Testis (tissue), 3 donors: ENCODE measurements around the gene ZNF44. TPM values are rescaled to one million over a fixed set of nuclear protein-coding genes. Genes with fewer than 3 reads are reported as not detected.

Experiments
- DNase-seq: peaks from one replicate; pipeline ENCODE4 v3.0.0-alpha.2; 2019
- H3K27ac ChIP-seq, 2 donors: fragments of 200-600 bp; sonication (generic); one replicate each; pipeline ENCODE4 v1.5.1; 2019
- H3K27me3 ChIP-seq: fragments of 200-600 bp; sonication (generic); one replicate; pipeline ENCODE4 v1.5.1; 2019
- H3K36me3 ChIP-seq: fragments of 200-600 bp; sonication (generic); one replicate; pipeline ENCODE4 v1.5.1; 2017; ENCODE audit warnings: low read depth; ENCODE audit errors: missing control alignments
- H3K4me1 ChIP-seq: fragments of 200-600 bp; sonication (generic); one replicate; pipeline ENCODE4 v1.5.1; 2019
- H3K4me3 ChIP-seq, 2 donors: fragments of 200-600 bp; sonication (generic); one replicate each; pipeline ENCODE4 v1.5.1; 2017 to 2019
- H3K9me3 ChIP-seq: fragments of 200-600 bp; sonication (generic); one replicate; pipeline ENCODE4 v1.5.1; 2017
- POLR2A ChIP-seq: fragments of 450-650 bp; IDR thresholded peaks from one replicate; pipeline ENCODE4 v1.6.1; 2017; ENCODE audit warnings: antibody characterized with exemption, mild to moderate bottlenecking, moderate library complexity
- WGBS, 2 donors: methylation state at CpG; one replicate each; pipeline ENCODE4 v1.1.5; 2018; 5-methylcytosine and 5-hydroxymethylcytosine counted together
- intact Hi-C: fragments of 100-400 bp; cut with DNase I; formaldehyde crosslinking; loops from one replicate; pipeline ENCODE4 v1.15.1; 2023; ENCODE audit warnings: low total_unique reads
- polyA plus RNA-seq: library from polyadenylated mRNA; stranded (reverse); fragments of 350-450 nt; fragmentation: Illumina TruSeq; extraction: RNeasy Lipid Tissue Mini Kit (QIAGEN cat#74804); gene quantifications from one replicate; pipeline ENCODE4 v1.2.3, GENCODE V29; 2014; ENCODE audit warnings: low read depth, low replicate concordance; ENCODE audit not compliant: insufficient read depth
- total RNA-seq, 2 donors: library from RNA; depleted of rRNA; stranded (reverse); fragments of >200 nt; gene quantifications; one replicate each; pipeline ENCODE4 v1.2.3, GENCODE V29; 2016
- TF ChIP-seq, protein P1 (sequence below), 3 experiments: fragments of 450-650 bp in 2 of 3; fragments of 200-600 bp in 1 of 3; sonication (generic) in 1 of 3; IDR thresholded peaks; one replicate each; pipeline ENCODE4 v1.5.1; 2016 to 2019; ENCODE audit warnings: antibody characterized with exemption in 3 of 3, mild to moderate bottlenecking in 2 of 3, moderate library complexity in 1 of 3

Gene ZNF44
- total and polyA plus RNA-seq, 3 donors from 2014 or later, result 18.9 to 30.2 (median 22.4) TPM

DNA sequence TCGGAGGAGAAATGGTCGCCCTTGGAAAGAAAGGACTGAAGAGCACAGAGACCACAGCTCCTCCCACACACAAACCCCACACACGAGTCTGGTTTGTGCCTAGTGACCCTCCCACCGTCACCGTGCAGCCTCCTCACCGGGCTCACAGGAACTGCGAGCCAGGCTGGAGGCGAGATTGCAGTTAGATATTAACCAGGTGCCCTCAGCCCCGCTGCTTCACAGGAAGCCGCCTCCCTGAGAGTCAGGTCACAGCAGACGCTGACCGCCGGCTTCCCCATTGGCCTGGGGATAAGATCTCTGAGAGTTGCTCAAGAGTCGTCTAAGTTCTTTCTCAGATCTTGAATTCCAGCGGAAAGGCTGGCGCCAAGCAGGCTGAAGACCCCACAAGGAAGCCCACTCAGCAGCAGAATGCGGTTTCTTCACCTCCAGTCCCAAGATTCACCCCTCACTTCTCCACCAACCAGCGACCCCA lies 870 bp downstream of the ZNF44 start:
- H3K4me3 ChIP-seq, result peak overlapping the region; percentile 94 to 97
- intact Hi-C loops, result no loop called here
- no peak for TF ChIP-seq POLR2A
- TF ChIP-seq, protein P1, sequence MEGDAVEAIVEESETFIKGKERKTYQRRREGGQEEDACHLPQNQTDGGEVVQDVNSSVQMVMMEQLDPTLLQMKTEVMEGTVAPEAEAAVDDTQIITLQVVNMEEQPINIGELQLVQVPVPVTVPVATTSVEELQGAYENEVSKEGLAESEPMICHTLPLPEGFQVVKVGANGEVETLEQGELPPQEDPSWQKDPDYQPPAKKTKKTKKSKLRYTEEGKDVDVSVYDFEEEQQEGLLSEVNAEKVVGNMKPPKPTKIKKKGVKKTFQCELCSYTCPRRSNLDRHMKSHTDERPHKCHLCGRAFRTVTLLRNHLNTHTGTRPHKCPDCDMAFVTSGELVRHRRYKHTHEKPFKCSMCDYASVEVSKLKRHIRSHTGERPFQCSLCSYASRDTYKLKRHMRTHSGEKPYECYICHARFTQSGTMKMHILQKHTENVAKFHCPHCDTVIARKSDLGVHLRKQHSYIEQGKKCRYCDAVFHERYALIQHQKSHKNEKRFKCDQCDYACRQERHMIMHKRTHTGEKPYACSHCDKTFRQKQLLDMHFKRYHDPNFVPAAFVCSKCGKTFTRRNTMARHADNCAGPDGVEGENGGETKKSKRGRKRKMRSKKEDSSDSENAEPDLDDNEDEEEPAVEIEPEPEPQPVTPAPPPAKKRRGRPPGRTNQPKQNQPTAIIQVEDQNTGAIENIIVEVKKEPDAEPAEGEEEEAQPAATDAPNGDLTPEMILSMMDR (IDR thresholded peaks at IDR 0.05), result no peak
- H3K36me3 ChIP-seq, result no peaks in the 10 kb centered on the region
- H3K27ac ChIP-seq, result peak overlapping the region; percentile 91 to 96
- peak; percentile 71 for DNase-seq
- WGBS, 2 donors, result 0 to 1% methylated on average over 10 to 18 of the region's 18 CpGs
- peaks cover 6% of the 10 kb centered on the region for H3K4me1 ChIP-seq
- no peaks in the 10 kb centered on the region for H3K9me3 ChIP-seq
- no peaks in the 10 kb centered on the region for H3K27me3 ChIP-seq

DNA sequence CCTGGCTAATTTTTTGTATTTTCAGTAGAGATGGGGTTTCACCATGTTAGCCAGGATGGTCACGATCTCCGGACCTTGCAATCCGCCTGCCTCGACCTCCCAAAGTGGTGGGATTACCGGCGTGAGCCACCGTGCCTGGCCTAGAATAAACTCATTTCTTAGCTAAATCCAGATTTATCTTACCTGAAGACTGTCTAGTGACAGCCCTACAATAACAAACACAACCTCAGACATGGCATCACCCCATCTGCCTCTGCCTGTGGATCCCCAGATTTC lies 5.0 kb downstream of the ZNF44 start:
- Histone ChIP-seq H3K4me3 (no peak overlapping the region), H3K27me3 (no peaks in the 10 kb centered on the region), H3K36me3 (no peaks in the 10 kb centered on the region), H3K4me1 (peaks cover 6% of the 10 kb centered on the region), H3K9me3 (no peaks in the 10 kb centered on the region), H3K27ac (no peak overlapping the region)
- TF ChIP-seq POLR2A, result no peak
- TF ChIP-seq, protein P1 (IDR thresholded peaks at IDR 0.05), result no peak
- WGBS, 2 donors, result 72 to 97% methylated on average over 7 of the region's 7 CpGs
- intact Hi-C loops, result no loop called here
- DNase-seq, result no peak

DNA sequence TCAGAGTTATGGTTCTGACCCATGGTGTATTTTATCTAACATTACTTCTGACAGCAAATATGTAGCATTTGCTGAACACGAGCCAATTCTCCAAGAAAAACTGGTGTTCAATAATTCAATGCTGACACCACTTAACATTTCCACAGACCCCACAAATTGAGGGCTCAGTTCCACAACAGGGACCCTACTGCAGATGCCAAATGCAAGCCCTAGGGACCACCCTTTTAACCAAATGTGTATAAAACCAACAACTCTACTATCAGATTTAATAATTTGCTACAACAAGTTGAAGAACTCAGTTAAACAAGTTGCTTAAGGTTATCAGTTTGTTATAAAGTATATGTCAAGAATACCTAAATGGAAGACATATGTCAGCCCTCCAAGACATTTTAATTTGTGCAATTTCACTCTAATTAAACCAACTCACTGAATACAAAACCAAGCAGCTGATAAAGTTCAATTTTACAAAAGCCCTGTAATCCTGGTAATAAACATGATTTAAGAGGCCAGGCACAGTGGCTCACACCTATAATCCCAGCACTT lies 6.7 kb downstream of the ZNF44 start:
- Histone ChIP-seq H3K27me3 (no peaks in the 10 kb centered on the region), H3K27ac (no peak overlapping the region), H3K9me3 (no peaks in the 10 kb centered on the region), H3K4me3 (no peak overlapping the region), H3K4me1 (peaks cover 2% of the 10 kb centered on the region), H3K36me3 (no peaks in the 10 kb centered on the region)
- no peak for DNase-seq
- intact Hi-C loops, result no loop called here
- 60 to 83% methylated on average over 1 of the region's 1 CpG for WGBS, 2 donors
- no peak for TF ChIP-seq POLR2A
- TF ChIP-seq, protein P1 (IDR thresholded peaks at IDR 0.05), result no peak

DNA sequence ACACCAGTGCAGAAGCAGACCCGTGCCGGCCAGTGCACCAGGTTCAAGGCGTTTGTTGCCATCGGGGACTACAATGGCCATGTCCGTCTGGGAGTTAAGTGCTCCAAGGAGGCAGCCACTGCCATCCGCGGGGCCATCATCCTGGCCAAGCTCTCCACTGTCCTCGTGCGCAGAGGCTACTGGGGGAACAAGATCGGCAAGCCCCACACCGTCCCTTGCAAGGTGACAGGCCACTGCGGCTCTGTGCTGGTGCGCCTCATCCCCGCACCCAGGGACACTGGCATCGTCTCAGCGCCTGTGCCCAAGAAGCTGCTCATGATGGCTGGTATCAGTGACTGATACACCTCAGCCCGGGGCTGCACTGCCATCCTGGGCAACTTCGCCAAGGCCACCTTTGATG lies 10.1 kb downstream of the ZNF44 start:
- intact Hi-C loops, result no loop called here
- H3K9me3 ChIP-seq, result no peaks in the 10 kb centered on the region
- H3K4me1 ChIP-seq, result no peaks in the 10 kb centered on the region
- H3K27me3 ChIP-seq, result no peaks in the 10 kb centered on the region
- no peak for DNase-seq
- WGBS, 2 donors, result 94% methylated on average over 12 to 18 of the region's 18 CpGs
- no peaks in the 10 kb centered on the region for H3K36me3 ChIP-seq
- H3K4me3 ChIP-seq, result no peak overlapping the region
- TF ChIP-seq, protein P1 (IDR thresholded peaks at IDR 0.05), result no peak
- TF ChIP-seq POLR2A, result no peak
- no peak overlapping the region for H3K27ac ChIP-seq

DNA sequence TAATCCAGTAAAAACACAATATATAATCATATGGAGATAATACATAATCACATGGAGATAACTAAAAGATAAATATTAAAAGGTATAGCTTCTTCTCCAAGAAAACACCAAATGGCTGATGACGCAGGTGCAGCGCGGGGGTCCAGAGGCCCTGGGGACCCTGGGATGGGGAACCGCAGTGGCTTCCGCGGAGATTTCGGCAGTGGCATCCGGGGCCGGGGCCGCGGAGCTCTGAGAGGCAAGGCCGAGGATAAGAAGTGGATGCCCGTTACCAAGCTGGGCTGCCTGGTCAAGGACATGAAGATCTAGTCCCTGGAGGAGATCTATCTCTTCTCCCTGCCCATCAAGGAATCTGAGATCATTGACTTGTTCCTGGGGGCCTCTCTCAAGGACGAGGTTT lies 10.5 kb downstream of the ZNF44 start:
- no peaks in the 10 kb centered on the region for H3K27me3 ChIP-seq
- intact Hi-C loops, result no loop called here
- H3K36me3 ChIP-seq, result no peaks in the 10 kb centered on the region
- H3K4me3 ChIP-seq, result no peak overlapping the region
- no peak overlapping the region for H3K27ac ChIP-seq
- DNase-seq, result no peak
- H3K9me3 ChIP-seq, result no peaks in the 10 kb centered on the region
- TF ChIP-seq, protein P1 (IDR thresholded peaks at IDR 0.05), result no peak
- TF ChIP-seq POLR2A, result no peak
- 95 to 97% methylated on average over 9 to 14 of the region's 14 CpGs for WGBS, 2 donors
- no peaks in the 10 kb centered on the region for H3K4me1 ChIP-seq
